Upper lobe of left lung (tissue), 6 donors: ENCODE measurements around the gene KRT1. TPM values are rescaled to one million over a fixed set of nuclear protein-coding genes. Genes with fewer than 3 reads are reported as not detected.
A peak's percentile ranks its signal among the peaks of the same experiment; 100 is the strongest.
"Not testable (repeated sequence)": the region's sequence is repeated elsewhere in the genome, so short reads cannot be mapped to it uniquely, and the experiment has no call there.

Source experiments
- ATAC-seq, 2 donors: fragments of 200-7000 bp; cut with Tn5 transposase; one replicate each; pipeline ENCODE4 v1.9.1; 2022; ENCODE audit warnings: mild to moderate bottlenecking in 2 of 2, moderate library complexity in 2 of 2; ENCODE audit not compliant: low FRiP score in 2 of 2
- DNase-seq, 2 donors: peaks; one replicate each; pipeline ENCODE4 v3.0.0-alpha.2; 2019 to 2020
- H3K27ac ChIP-seq, 4 donors: fragments of 200-600 bp; sonication (generic); one replicate each; pipeline ENCODE4 v1.5.1; 2016 to 2019
- H3K27me3 ChIP-seq, 4 donors: fragments of 200-600 bp; sonication (generic); one replicate each; pipeline ENCODE4 v1.5.1; 2017 to 2019
- H3K36me3 ChIP-seq, 4 donors: fragments of 200-600 bp; sonication (generic); one replicate each; pipeline ENCODE4 v1.5.1; 2016 to 2019
- H3K4me1 ChIP-seq, 4 donors: fragments of 200-600 bp; sonication (generic); one replicate each; pipeline ENCODE4 v1.5.1; 2018 to 2019
- H3K4me3 ChIP-seq, 4 donors: fragments of 200-600 bp; sonication (generic); one replicate each; pipeline ENCODE4 v1.5.1; 2017 to 2019; ENCODE audit warnings: mild to moderate bottlenecking in 2 of 4, moderate library complexity in 1 of 4
- H3K9me3 ChIP-seq, 4 donors: fragments of 200-600 bp; sonication (generic); one replicate each; pipeline ENCODE4 v1.5.1; 2018 to 2019
- EP300 ChIP-seq, 4 donors: sonication (generic); formaldehyde crosslinking; IDR thresholded peaks; one replicate each; pipeline ENCODE4 v1.5.1; 2017; ENCODE audit warnings: antibody characterized with exemption in 4 of 4, control low read depth in 2 of 4
- POLR2A ChIP-seq, 4 donors: fragments of 450-650 bp; IDR thresholded peaks; one replicate each; pipeline ENCODE4 v1.5.1; 2016 to 2017; ENCODE audit warnings: antibody characterized with exemption in 4 of 4, mild to moderate bottlenecking in 2 of 4
- POLR2AphosphoS5 ChIP-seq, 2 donors: sonication (generic); formaldehyde crosslinking; IDR thresholded peaks; one replicate each; pipeline ENCODE4 v1.5.1; 2017; ENCODE audit warnings: antibody characterized with exemption in 2 of 2
- WGBS, 2 donors: methylation state at CpG; one replicate each; pipeline ENCODE4 v1.1.5; 2017 to 2018; 5-methylcytosine and 5-hydroxymethylcytosine counted together
- total RNA-seq, 6 donors: library from RNA; depleted of rRNA in 4 of 6; stranded (reverse); fragments of >200 nt in 4 of 6; gene quantifications; one replicate each; pipeline versions ENCODE4 v1.1.0 to v1.2.1, GENCODE V29; 2016 to 2021
- TF ChIP-seq, protein P1 (sequence below), 6 experiments: fragments of 450-650 bp in 4 of 6; fragments of 200-600 bp in 2 of 6; sonication (generic) in 2 of 6; IDR thresholded peaks; one replicate each; pipeline ENCODE4 v1.5.1; 2016 to 2019; ENCODE audit warnings: antibody characterized with exemption in 6 of 6
- donor health status: DM: no; HTN: no; CAD: no; lungs with moderate emphysema.
- donor health status: DM: no; HTN: yes; CAD: no; lungs with severe emphysema.

KRT1 gene
- total RNA-seq, 6 donors from 2014 or later: 0.37 to 2.4 TPM; not detected in 4

DNA sequence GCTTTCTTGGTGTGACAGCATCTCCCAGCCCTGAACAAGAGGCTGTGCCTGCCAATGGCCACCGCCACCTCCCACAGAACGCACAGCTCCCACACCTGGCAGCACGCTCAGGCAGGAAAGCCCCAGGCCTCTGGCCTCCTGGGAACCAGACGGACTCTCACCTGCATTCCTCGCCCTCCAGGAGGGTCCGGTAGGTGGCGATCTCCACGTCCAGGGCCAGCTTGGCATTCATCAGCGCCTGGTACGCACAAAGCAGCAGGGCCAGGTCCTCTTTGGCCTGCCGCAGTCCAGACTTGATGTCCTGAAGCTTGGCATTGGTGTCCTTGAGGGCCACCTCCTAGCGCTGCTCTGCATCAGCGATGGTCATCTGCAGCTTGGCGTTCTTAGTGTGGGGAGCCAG is 35.2 kb upstream of the KRT1 start:
- Histone ChIP-seq H3K4me1 (peaks cover 0 to 11% (median 5%) of the 10 kb centered on the region in 4 donors), H3K4me3 (no peak overlapping the region), H3K36me3 (no peaks in the 10 kb centered on the region), H3K27me3 (peaks cover 0 to 31% (median 6%) of the 10 kb centered on the region in 4 donors), H3K9me3 (no peaks in the 10 kb centered on the region), H3K27ac (no peak overlapping the region)
- DNase-seq: peak; percentile 28 to 40
- ATAC-seq: peak in 1 of 2 donors; percentile 13
- no peak for TF ChIP-seq EP300 (IDR thresholded peaks at IDR 0.05)
- TF ChIP-seq, protein P1, sequence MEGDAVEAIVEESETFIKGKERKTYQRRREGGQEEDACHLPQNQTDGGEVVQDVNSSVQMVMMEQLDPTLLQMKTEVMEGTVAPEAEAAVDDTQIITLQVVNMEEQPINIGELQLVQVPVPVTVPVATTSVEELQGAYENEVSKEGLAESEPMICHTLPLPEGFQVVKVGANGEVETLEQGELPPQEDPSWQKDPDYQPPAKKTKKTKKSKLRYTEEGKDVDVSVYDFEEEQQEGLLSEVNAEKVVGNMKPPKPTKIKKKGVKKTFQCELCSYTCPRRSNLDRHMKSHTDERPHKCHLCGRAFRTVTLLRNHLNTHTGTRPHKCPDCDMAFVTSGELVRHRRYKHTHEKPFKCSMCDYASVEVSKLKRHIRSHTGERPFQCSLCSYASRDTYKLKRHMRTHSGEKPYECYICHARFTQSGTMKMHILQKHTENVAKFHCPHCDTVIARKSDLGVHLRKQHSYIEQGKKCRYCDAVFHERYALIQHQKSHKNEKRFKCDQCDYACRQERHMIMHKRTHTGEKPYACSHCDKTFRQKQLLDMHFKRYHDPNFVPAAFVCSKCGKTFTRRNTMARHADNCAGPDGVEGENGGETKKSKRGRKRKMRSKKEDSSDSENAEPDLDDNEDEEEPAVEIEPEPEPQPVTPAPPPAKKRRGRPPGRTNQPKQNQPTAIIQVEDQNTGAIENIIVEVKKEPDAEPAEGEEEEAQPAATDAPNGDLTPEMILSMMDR (IDR thresholded peaks at IDR 0.05): peak in 2 of 6 experiments; percentile 7 to 49
- WGBS, 2 donors: 67 to 89% methylated on average over 8 to 11 of the region's 14 CpGs

DNA sequence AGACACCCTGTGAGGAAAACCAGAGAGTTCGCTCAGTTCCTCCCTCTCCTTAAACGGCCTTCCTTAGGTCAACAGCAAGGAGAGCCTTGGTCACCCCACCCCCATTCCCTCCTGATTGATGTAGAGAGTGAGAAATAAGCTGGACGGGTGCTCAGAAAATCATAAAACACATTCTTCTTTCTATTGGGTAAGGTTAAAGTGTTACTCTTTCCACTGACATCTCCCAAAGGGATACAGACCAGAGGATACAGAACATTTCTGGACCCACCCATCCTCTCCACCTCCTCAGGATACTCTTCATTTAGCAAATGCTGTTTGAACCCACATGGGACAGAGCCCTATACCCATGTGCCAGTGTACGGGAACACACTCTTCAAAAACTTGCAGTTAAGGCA is 34.7 kb upstream of the KRT1 start:
- no peaks in the 10 kb centered on the region for H3K9me3 ChIP-seq
- peaks cover 0 to 31% (median 6%) of the 10 kb centered on the region in 4 donors for H3K27me3 ChIP-seq
- H3K4me1 ChIP-seq: peaks cover 0 to 11% (median 5%) of the 10 kb centered on the region in 4 donors
- H3K27ac ChIP-seq: no peak overlapping the region
- ATAC-seq: no peak
- WGBS, 2 donors: 57 to 61% methylated on average over 4 of the region's 4 CpGs
- H3K4me3 ChIP-seq: no peak overlapping the region
- TF ChIP-seq, protein P1 (IDR thresholded peaks at IDR 0.05): no peak
- TF ChIP-seq EP300 (IDR thresholded peaks at IDR 0.05) (no peak), POLR2A (IDR thresholded peaks at IDR 0.05) (no peak), POLR2AphosphoS5 (IDR thresholded peaks at IDR 0.05) (no peak)
- no peaks in the 10 kb centered on the region for H3K36me3 ChIP-seq
- DNase-seq: no peak

DNA sequence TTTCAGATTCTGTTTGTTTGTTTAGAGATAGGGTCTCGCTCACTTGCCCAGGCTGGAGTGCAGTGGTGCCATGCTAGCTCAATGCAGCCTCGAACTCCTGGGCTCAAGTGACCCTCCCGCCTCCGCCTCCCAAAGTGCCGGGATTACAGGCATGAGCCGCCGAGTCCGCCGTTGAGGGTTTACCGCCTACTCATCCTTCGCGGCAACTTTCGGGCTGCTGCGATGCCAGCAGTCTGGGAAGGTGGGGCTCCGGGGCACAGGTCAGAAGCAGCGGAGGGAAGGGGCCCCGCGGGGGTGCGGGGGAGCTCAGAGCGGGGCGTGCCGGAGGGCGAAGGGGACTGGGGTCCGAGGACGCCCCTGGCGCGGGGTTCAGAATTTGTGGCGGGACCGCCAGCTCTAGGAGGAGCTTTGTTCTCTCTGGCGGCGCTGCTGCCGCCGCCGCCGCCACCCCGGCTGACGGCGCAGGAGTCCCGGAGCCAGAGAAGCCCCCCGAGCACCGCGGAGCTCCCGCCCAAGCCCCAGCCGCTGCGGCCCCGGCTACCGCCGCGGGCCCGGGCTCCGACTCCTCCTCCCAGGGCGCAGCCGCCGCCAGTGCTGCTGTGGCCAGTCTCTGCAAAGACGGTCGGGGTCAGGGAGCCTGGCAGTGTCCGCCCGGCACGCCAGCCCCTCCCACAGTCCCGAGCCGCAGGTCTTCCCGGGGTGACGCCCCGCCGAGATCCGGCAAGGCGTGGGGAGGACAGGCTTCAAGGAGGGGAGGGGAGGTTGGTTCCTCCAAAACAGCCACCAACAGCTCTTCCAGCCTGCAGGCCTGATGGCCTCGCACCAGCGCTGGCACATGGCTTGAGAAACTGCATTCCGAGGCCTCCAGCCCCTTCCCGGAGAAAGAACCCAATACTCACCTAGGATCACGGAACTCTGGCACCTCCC is 34.0 kb upstream of the KRT1 start:
- no peaks in the 10 kb centered on the region for H3K9me3 ChIP-seq
- peaks cover 0 to 11% (median 5%) of the 10 kb centered on the region in 4 donors for H3K4me1 ChIP-seq
- 0 to 11% methylated on average over 2 to 34 of the region's 72 CpGs for WGBS, 2 donors
- peaks cover 0 to 31% (median 6%) of the 10 kb centered on the region in 4 donors for H3K27me3 ChIP-seq
- ATAC-seq: peak in 1 of 2 donors; percentile 15
- H3K36me3 ChIP-seq: no peaks in the 10 kb centered on the region
- peak overlapping the region in 1 of 4 donors; percentile 15 for H3K4me3 ChIP-seq
- no peak for TF ChIP-seq POLR2AphosphoS5 (IDR thresholded peaks at IDR 0.05)
- TF ChIP-seq, protein P1 (IDR thresholded peaks at IDR 0.05): no peak
- no peak for TF ChIP-seq POLR2A (IDR thresholded peaks at IDR 0.05)
- TF ChIP-seq EP300 (IDR thresholded peaks at IDR 0.05): no peak
- no peak overlapping the region for H3K27ac ChIP-seq
- DNase-seq: peak in 1 of 2 donors; percentile 82

DNA sequence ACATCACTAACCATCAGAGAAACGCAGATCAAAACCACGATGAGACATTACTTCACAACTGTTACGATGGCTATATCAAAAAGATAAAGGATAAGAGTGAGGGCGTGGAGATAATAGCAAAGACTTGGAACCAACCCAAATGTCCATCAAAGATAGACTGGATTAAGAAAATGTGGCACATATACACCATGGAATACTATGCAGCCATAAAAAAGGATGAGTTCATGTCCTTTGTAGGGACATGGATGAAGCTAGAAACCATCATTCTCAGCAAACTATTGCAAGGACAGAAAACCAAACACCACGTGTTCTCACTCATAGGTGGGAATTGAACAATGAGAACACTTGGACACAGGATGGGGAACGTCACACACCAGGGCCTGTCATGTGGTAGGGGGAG is 31.9 kb upstream of the KRT1 start:
- H3K27me3 ChIP-seq: peaks cover 0 to 31% (median 6%) of the 10 kb centered on the region in 4 donors
- not testable (repeated sequence) for H3K9me3 ChIP-seq, DNase-seq, ATAC-seq, H3K4me3 ChIP-seq, H3K36me3 ChIP-seq, H3K27ac ChIP-seq
- H3K4me1 ChIP-seq: peaks cover 0 to 11% (median 5%) of the 10 kb centered on the region in 4 donors
- 87 to 90% methylated on average over 6 of the region's 6 CpGs for WGBS, 2 donors

DNA sequence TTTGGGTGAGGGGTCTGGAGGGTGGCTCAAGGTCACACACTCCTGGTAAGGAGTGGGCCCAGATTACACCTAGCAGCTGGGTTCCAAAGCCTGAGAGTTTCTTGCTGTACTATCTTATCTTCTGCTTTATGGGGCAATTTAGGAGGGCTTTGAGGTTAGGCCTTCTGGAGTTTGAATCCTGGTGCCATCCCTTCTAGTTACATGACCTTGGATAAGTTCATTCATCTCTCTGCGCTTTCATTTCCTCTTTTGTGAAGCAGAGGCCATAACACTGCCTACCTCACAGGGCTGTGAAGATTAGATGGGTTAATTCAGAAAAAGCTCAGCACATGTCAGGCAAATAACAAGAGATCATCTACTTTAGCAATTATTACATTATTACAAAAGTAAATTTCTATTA is 30.5 kb upstream of the KRT1 start:
- Histone ChIP-seq H3K36me3 (no peaks in the 10 kb centered on the region), H3K27me3 (peaks cover 0 to 28% (median 6%) of the 10 kb centered on the region in 4 donors), H3K4me1 (peaks cover 0 to 11% (median 5%) of the 10 kb centered on the region in 4 donors), H3K9me3 (no peaks in the 10 kb centered on the region), H3K27ac (no peak overlapping the region), H3K4me3 (no peak overlapping the region)
- DNase-seq (no peak), ATAC-seq (no peak)
- TF ChIP-seq POLR2AphosphoS5 (IDR thresholded peaks at IDR 0.05) (no peak), POLR2A (IDR thresholded peaks at IDR 0.05) (no peak), EP300 (IDR thresholded peaks at IDR 0.05) (no peak)
- TF ChIP-seq, protein P1 (IDR thresholded peaks at IDR 0.05): no peak
- WGBS, 2 donors: 56 to 100% methylated on average over 1 of the region's 1 CpG
